GM18867 (cell line): Measurements from ENCODE around the gene PDIK1L.
"Not testable (repeated sequence)": the region's sequence is repeated elsewhere in the genome, so short reads cannot be mapped to it uniquely, and the experiment has no call there.

Source experiments
- ATAC-seq: cut with Tn5 transposase; IDR thresholded peaks from one replicate; pipeline ENCODE4 v1.9.1; 2021; ENCODE audit warnings: mild to moderate bottlenecking, moderate library complexity; ENCODE audit not compliant: unreplicated experiment

Gene PDIK1L

DNA sequence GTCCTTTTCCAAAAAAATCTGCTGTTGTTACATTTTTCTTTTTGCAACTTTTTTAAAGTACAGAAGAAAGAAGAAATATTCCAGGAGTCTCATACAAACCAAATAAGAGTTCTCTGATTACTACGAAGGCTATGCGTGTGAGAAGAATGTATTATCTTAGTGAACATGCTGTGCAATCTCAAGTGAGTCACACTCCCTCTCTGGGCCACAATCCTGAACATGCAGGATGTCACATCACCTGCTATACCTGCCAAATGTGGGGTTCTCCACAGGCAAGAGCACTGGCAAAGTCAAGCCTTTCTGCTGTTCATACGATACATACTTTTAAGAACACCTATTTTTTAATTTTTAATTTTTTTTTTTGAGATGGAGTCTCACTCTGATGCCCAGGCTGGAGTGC lies 22.5 kb upstream of the PDIK1L start:
- no peak for ATAC-seq

DNA sequence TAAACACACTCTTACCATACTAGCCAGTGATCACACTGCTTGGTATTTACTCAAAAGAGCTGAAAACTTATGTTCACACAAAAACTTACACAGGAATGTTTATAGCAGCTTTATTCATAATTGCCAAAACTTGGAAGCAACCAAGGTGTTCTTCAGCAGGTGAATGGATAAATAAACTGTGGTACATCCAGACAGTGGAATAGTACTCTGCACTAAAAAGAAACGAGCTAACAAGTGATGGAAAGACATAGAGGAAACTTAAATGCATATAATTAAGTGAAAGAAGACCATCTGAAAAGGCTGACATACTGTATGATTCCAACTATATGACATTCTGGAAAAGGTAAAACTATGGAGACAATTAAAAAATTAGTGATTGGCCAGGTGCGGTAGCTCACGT lies 20.7 kb upstream of the PDIK1L start:
- ATAC-seq = no peak

DNA sequence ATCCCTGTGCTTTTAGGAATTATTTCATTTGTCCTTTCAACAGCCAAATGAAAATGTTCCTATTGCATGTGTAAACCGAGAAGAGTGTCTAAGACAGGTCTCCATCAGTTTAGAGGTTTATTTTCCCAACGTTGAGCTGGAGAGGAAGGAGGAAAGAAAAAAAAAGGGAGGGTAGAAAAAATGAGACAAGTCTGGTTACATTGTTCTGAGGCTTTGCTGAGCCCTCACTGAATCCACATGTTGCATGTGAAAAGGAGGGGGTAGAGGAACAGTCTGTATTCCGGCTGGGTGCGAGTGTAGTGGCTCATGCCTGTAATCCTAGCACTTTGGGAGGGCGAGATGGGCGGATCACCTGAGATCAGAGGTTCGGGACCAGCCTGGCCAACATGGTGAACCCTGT lies 19.2 kb upstream of the PDIK1L start:
- ATAC-seq = no peak

DNA sequence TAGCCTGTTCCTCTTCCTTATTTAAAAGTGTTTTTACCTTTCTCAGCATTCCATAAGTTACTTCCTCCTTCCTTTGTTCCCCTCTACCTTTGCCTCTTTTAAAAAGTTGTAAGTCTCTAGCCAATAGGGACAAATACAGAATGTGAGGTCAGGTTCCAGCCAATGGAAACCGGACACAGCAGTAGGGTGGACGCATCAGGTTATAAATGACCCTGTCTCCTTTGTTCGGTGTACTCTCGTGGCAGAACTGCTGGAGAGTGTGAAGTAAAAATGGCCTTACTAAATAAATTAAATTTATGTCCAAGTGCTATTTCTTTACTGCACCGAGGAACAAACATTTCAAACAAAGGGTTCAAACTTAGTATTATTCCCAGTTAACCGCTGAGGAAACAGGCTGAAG lies 18.1 kb upstream of the PDIK1L start:
- ATAC-seq = not testable (repeated sequence)

DNA sequence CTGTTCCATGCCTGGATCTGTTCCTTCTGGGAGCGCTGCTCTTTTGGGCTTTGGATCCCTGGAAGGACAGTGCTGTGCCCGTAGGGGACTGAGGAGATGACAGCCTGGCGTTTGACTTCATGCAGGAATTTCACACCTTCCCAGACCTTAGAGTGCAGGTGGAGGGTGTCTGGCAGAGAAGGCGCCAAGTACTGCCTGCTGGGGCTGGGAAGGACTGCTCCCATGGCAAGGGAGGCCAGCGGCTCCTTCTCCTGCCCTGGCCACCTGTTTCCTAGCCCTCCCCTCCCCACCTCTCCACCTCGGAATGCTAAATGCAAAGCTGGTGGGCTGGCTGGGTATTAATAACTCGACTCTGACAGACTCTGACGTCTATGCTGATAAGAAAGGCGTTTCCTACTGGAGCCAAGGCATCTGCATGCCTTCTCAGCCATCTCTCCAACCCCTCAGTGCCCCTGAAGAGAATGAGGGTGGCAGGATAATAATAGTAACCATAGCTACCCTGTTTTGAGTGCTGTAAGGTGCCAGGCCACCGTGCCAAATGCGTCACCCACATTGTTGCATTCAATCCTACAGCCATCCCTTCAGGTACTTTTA lies 17.5 kb upstream of the PDIK1L start:
- ATAC-seq = no peak

DNA sequence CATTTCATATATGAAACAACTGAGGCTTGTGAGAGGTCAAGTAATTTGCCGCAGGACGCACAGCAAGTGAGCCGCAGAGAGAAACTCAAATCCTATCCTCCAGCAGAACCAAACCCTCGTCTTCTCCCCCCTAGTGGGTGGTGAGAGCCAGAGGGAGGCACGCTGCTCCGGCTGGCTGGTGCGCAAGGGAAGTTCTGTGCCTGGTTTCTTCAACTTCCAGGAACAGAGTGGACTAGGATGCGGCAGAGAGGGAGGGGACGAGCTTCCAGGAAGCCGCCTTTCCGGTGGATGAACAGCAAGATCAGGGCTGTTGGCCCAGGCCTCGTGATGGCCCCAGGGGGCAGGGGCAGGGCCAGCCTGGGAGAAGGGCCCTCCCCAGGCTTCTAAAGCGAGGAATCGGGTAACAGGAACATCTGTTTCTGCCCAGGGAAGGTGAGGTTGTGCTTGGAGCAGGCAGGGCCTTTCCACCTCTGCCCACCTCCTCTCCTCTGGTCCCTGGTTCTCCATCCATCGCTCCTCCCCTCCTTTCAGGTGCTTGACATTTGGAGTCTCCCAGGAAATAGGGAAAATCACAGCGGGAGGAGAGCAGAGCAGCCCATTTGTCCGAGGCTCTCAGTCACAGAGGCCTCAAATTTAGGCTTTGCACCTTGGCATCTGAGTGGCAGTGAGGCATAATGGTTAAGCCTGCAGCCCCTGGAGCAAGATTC lies 16.8 kb upstream of the PDIK1L start:
- no peak for ATAC-seq

DNA sequence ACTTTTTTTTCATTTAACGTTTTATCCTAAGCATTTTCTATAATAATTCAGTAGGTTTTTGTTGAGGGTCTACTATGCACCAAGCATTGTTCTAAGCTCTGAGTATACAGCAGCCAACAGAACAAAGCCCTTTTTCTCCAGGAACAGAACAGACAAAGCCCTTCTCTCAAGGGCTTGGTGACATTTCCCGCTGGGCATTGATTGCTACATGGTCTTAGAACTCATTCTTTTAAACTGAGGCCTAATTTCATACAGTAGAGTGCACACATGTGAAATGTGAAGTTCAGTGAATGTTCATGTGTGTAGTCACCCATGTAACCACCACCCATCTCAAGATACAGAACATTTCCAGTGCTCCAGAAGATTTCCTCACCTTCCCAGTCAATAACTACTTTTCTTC lies 15.2 kb upstream of the PDIK1L start:
- no peak for ATAC-seq

DNA sequence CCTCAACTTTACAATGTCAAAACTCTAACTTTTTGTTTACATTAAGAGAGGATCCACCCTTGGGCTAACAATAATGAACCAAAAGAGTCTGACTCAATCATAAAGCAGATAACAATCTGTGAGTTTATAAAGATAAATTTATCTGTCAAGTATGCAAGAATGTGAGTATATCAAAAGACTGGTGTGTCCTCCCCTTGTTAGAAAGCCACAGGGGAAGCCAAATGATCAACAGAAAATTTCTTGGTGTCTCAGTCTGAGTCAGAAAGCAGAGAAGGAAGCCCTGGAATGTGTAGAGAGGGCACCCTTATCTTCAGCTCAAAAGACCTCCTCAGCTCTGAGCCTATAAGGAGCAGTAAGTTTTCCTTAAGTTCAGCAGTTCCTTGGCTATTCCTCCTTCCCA lies 13.9 kb upstream of the PDIK1L start:
- no peak for ATAC-seq

DNA sequence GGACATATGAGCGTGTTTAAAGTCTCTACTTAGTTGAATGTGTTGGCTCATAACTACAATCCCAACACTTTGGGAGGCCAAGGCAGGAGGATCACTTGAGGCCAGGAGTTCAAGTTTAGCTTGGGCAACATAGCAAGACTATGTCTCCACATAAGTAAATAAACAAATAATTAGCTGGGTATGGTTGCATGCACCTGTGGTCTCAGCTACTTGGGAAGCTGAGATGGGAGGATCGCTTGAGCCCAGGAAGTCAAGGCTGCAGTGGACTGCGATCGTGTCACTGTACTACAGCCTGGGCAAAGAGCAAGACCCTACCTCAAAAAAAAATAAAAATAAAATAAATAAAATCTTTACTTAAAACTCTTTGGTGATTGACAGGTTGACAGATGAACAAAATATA lies 13.0 kb upstream of the PDIK1L start:
- no peak for ATAC-seq

DNA sequence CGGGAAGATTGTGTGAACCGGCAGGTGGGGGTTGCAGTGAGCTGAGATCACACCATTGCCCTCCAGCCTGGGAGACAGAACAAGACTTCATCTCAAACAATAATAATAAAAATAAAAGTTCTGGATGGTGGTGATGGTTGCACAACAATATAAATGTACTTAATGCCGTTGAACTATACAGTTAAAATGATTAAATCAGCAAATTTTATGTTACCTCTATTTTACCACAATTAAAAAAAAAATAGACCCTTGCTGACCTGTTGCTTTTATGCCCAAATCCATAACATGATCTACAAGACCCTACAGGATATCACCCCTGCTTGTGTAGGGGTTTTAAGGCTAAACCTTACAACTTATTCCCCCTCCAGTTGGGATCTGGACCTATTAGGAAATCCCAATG lies 11.8 kb upstream of the PDIK1L start:
- no peak for ATAC-seq

DNA sequence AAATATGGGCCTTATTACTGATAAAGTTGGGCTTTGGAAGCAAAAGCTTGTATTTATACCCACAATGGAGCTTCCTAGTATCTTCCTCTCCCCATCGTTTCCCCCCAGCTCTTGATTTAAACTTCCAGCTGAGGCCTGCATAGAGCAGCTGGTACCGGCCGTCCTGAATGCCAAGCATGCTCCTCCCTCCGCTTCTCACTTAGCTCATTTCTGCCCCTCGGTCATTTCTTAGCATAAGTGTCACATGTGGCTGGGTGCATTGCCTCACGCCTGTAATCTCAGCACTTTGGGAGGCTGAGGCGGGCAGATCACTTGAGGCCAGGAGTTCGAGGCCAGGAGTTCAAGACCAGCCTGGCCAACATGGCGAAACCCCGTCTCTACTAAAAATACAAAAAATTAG lies 11.4 kb upstream of the PDIK1L start:
- not testable (repeated sequence) for ATAC-seq

DNA sequence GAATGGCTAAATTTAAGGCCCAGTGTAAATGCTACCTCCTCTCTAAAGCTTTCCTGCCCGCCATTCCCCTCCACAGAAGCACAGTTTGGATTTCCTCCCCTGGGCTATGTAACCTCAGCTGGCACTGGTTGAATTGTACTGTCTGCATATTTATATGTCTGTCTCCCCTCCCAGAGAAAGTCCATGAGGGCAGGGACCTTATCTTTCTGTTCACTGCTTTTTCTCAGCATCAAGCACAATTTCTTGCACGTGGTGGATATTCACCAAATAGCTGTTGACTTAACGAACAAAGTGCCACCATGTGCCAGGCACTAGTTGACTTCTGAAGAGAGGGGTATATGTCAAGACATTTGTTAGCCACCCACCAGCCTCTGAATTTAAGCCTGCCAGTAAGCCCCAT lies 9.5 kb upstream of the PDIK1L start:
- no peak for ATAC-seq

DNA sequence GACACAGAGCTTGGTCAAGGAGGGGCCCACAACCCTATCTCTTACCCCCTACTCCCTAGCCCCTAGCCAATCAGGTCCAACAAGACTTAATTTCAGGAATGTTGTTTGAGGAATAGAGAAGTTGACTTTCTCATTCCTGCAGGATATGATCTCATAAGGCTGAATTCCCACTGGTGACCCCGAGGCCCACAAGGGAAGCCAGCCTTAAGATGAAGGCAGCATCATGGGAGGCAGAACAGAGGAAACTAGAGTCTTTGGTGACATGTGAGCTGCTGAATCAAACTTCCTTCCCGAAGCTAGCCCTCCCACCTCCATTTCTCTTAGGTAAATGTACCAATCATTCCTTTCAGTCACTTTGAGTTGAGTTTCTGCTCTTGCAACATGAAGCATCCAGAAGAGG lies 9.1 kb upstream of the PDIK1L start:
- ATAC-seq = no peak

DNA sequence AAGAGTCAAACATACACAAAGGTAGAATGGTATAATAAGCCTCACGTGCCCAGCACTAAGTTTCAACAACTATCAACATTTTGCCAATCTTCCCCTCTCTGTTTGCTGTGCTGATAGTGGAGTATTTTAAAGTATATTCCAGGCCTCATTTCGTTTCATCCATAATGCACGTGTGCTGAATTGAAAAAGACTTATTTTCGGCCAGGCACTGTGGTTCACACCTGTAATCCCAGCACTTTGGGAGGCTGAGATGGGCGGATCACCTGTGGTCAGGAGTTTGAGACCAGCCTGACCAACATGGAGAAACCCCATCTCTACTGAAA lies 6.4 kb upstream of the PDIK1L start:
- not testable (repeated sequence) for ATAC-seq

DNA sequence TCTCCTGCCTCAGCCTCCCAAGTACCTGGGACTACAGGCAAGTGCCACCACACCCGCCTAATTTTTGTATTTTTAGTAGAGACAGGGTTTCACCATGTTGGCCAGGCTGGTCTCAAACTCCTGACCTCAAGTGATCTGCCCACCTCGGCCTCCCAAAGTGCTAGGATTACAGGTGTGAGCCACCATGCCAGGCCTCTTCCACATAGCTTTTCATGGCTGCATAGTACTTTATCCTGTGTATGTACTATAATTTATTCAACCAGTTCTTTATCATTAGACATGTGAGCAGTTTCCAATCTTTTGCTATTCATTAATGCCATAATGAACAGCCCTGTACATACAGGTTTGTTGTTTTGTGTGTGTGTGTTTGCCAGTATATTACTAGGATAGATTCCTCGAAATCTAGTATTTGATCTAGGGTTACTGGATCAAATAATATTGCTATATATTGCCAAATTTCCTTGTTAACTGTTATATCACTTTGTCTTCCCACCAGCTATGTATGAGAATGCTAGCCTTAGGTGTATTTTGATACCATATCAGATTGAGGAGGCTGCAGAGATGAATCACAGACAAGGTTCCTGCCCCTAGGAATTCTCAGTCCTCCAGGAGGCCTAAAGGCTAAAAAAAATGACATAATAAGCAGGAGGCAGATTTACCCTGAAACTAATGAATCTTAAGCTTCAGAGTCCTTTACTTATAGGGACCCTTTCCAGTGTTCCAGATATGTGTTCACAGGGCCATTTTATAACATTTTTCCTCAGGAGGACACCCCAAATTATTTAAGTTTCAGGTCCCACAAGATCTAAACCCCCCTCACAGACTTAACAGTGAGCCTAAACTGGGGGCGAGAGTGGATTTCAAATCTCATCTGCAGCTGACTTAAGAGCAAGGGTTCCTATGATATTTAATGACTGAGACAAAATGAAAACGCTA lies 2.1 kb upstream of the PDIK1L start:
- ATAC-seq = no peak

DNA sequence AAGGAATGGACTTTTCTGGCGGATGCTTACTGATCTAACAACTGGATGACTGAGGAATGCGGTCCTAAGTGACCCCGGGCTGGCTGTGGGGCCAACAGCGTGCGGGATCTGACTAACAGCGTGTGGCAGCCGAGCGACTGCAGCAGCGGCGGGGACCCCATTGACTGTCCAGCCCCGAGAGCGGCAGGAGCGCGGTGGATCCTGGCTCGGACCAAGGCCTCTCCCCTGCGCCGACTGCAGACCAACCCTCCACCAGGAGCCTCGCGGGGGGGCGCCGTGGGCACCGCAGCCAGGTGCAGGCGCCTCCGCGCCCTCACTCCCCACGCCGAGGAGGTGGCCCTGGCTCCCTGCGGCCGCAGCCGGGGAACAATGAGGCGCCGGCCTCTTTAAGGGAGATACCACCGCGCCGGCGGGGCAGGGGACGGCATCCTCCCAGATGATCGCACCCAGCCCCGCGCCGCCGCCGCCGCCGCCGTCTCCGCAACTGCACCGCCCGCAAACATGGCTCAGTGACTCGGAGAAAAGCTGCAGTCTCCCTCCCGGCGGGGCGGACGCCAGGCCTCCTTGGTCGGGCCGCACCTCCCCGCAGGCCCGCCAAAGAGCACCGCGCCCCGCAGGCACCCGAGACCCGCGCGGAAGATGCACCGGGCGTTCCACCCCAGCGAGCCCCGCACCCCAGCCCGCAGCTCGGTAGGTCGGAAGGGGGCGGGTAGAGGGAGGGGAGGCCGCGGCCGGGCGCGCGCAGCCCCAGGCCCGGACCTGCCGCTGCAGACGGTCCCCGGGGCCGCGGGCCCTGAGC lies 694 bp upstream of the PDIK1L start:
- peak; percentile 51 for ATAC-seq

DNA sequence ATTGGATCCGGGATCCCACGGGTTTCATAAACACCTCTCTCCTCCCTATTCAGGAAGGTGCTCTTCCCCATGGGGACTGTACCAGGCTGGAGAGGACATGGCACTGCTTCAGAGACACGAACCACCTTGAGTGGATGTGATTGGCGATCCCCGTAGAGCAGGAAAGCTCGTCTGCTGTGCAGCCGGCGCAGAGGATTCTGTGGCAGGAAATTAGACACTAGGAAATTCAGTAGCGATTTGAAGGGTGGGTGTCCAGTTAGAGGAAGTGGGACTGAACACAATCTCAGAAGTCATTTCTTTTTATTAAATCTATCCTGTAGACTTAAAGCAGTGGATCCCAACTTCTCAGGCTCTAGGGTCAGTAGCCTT lies 767 bp downstream of the PDIK1L start:
- ATAC-seq = no peak

DNA sequence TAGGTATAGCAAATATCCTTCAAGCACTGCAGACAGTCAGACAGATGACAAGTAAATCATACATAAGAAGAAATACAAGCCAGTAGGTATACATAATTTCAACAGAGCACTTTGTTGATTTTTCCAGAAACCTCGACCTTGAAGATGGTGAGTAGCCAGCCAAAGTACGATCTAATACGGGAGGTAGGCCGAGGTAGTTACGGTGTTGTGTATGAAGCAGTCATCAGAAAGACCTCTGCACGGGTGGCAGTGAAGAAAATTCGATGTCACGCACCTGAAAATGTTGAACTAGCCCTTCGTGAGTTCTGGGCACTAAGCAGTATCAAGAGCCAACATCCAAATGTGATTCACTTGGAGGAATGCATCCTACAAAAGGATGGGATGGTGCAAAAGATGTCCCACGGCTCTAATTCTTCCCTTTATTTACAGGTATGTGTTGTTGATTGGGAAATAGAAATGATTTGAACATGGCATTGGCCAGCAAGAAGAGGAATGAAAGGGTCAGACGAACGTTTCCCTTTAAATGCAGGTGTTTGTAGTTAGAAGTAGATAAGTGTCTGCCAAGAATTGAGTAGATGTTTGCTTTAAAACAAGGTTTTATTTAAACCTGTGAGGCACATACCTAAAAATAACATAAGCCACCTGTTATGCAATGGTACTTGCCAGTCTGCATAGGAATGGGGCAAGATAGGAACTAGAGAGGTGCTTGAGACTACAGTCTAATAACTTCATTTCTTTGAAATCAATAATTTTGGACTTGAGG lies 2.7 kb downstream of the PDIK1L start:
- no peak for ATAC-seq

DNA sequence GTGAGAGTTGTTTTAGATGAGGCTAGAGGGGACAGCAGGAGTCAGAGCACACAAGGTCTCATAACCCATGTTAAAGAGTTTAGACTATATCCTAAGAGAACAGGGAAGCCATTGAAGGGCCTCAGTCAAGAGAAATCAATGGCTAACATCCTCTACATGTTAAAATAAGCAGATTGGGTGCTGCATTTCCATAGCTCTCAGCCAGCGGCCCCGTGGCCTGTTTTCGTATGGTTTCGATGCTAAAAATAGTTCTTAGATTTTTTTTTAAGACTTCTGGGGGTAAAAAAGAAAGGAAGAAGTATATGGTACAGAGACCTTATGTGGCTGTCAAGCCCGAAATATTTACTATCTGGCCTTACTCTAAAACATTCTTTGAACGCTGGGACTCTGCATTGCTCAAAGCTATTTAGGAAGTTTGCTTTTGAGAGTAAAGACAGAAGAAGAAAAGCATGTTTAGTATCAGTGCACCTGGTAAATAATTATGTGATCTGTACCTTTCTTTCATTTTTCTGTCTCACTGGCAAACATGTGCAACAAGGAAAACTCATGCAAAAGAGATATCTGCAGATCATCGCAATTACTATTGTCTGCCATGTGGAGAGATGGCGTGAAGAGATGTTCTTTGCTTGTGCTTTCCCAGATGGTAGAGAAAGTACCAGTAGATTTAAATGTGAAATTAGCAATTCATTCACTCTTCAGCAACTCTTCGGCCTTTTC lies 8.4 kb downstream of the PDIK1L start:
- ATAC-seq = no peak
